ENCODE measurements around the gene RHOV. TPM values are rescaled to one million over a fixed set of nuclear protein-coding genes. Genes with fewer than 3 reads are reported as not detected.

The RHOV gene
- total RNA-seq, 1 experiment from 2014 or later, result 1.4 TPM

DNA sequence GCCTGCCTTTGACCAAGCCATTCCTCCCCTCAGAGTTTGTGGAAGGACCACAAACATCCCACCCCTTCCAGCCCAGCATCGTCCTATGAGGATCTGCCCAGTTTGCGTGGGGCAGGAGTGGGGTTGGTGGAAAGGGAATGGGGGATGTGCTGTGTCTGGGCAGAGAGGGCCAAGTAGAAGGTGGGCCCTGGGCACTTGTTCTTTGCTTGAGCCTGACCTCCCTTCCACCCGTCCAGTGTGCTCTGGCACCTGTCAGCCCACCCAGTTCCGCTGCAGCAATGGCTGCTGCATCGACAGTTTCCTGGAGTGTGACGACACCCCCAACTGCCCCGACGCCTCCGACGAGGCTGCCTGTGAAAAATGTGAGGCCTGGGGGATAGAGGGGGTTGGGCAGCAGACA, 19.9 kb downstream of the RHOV start:
- intact Hi-C loops (cut with micrococcal nuclease; ENCODE audit: unreplicated experiment), result no loop called here
- Histone ChIP-seq H3K9me2 (ENCODE audit: insufficient read depth) (no peaks in the 10 kb centered on the region), H4K20me1 (ENCODE audit: insufficient read depth) (no peaks in the 10 kb centered on the region), H3F3A (ENCODE audit: insufficient read depth, low read depth) (peaks cover 27% of the 10 kb centered on the region), H3K4me3 (no peak overlapping the region), H3K9me3 (ENCODE audit: insufficient read depth, low read depth) (no peaks in the 10 kb centered on the region), H2AFZ (no peak overlapping the region), H3K27ac (no peak overlapping the region), H3K79me2 (ENCODE audit: low read depth) (peaks cover 28% of the 10 kb centered on the region), H3K27me3 (ENCODE audit: insufficient read depth, low read depth) (no peaks in the 10 kb centered on the region), H3K4me1 (replicated peaks; ENCODE audit: insufficient read depth) (peaks cover 21% of the 10 kb centered on the region), H3K4me2 (no peak overlapping the region), H3K36me3 (ENCODE audit: low read depth) (0 out of 2 replicates have a peak, but pooled peaks cover 4% of the 10 kb centered on the region)
- POLR2A ChIA-PET (ENCODE audit: unreplicated experiment), result no interaction called here
- CTCF ChIA-PET, result no interaction called here
- no peak for DNase-seq
- TF ChIP-seq CTCF (conservative IDR thresholded peaks at IDR 0.05) (no peak), EZH2 (IDR thresholded peaks at IDR 0.05; ENCODE audit: low read depth) (no peak)
- BruUV-seq (replicated peaks), result no TSS peak

GRCh38 chr15:40853241-40853890, 20.7 kb downstream of the RHOV start:
- H3K27me3 ChIP-seq (ENCODE audit: insufficient read depth, low read depth), result no peaks in the 10 kb centered on the region
- H2AFZ ChIP-seq, result no peak overlapping the region
- H3K27ac ChIP-seq, result no peak overlapping the region
- no peak overlapping the region for H3K4me3 ChIP-seq
- intact Hi-C loops (cut with micrococcal nuclease; ENCODE audit: unreplicated experiment), result no loop called here
- no peak for TF ChIP-seq EZH2 (IDR thresholded peaks at IDR 0.05; ENCODE audit: low read depth)
- no peak for TF ChIP-seq CTCF (conservative IDR thresholded peaks at IDR 0.05)
- 0 out of 2 replicates have a peak, but pooled peaks cover under 1% of the 10 kb centered on the region for H4K20me1 ChIP-seq (ENCODE audit: insufficient read depth)
- no peaks in the 10 kb centered on the region for H3K9me2 ChIP-seq (ENCODE audit: insufficient read depth)
- no peak overlapping the region for H3K4me2 ChIP-seq
- DNase-seq, result no peak
- H3K4me1 ChIP-seq (replicated peaks; ENCODE audit: insufficient read depth), result peaks cover 24% of the 10 kb centered on the region
- no TSS peak for BruUV-seq (replicated peaks)
- no peaks in the 10 kb centered on the region for H3K9me3 ChIP-seq (ENCODE audit: insufficient read depth, low read depth)
- H3F3A ChIP-seq (ENCODE audit: insufficient read depth, low read depth), result peaks cover 22% of the 10 kb centered on the region
- 0 out of 2 replicates have a peak, but pooled peaks cover 4% of the 10 kb centered on the region for H3K36me3 ChIP-seq (ENCODE audit: low read depth)
- POLR2A ChIA-PET (ENCODE audit: unreplicated experiment), result no interaction called here
- CTCF ChIA-PET, result interaction anchor here (0.7 kb wide), 1 partner anchor 23 kb away, joined by 6 read pairs; no protein-coding TSS in a partner anchor
- peaks cover 35% of the 10 kb centered on the region for H3K79me2 ChIP-seq (ENCODE audit: low read depth)

DNA sequence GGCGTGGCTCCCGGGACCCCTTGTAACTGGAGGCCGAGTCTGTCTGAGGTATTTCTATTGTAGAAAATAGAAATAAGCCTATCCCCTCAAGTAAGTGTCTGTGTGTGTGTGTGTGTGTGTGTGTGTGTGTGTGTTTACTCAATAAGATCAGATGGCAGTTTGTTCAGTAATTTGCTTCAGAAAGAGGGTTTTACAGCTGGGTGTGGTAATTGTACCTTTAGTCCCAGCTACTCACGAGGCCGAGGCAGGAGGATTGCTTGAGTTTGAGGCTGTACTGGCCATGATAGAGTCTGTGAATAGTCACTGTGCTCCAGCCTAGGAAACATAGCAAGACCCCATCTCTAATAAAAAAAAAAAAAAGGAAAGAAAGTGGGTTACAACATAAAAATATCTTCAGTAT, 21.5 kb downstream of the RHOV start:
- BruUV-seq (replicated peaks), result no TSS peak
- POLR2A ChIA-PET (ENCODE audit: unreplicated experiment), result no interaction called here
- Histone ChIP-seq H2AFZ (no peak overlapping the region), H3K27ac (no peak overlapping the region), H3K9me2 (ENCODE audit: insufficient read depth) (no peaks in the 10 kb centered on the region), H3K4me1 (replicated peaks; ENCODE audit: insufficient read depth) (peaks cover 26% of the 10 kb centered on the region), H3K36me3 (ENCODE audit: low read depth) (0 out of 2 replicates have a peak, but pooled peaks cover 4% of the 10 kb centered on the region), H3F3A (ENCODE audit: insufficient read depth, low read depth) (peaks cover 18% of the 10 kb centered on the region), H3K27me3 (ENCODE audit: insufficient read depth, low read depth) (no peaks in the 10 kb centered on the region), H3K79me2 (ENCODE audit: low read depth) (peaks cover 43% of the 10 kb centered on the region), H3K4me2 (no peak overlapping the region), H3K4me3 (no peak overlapping the region), H4K20me1 (ENCODE audit: insufficient read depth) (0 out of 2 replicates have a peak, but pooled peaks cover 5% of the 10 kb centered on the region), H3K9me3 (ENCODE audit: insufficient read depth, low read depth) (no peaks in the 10 kb centered on the region)
- DNase-seq, result no peak
- TF ChIP-seq EZH2 (IDR thresholded peaks at IDR 0.05; ENCODE audit: low read depth) (no peak), CTCF (conservative IDR thresholded peaks at IDR 0.05) (no peak)
- CTCF ChIA-PET, result interaction anchor here (0.7 kb wide), 1 partner anchor 22 kb away, joined by 6 read pairs; no protein-coding TSS in a partner anchor
- intact Hi-C loops (cut with micrococcal nuclease; ENCODE audit: unreplicated experiment), result no loop called here

All from PC-9 (cell line).